SW 1271 (cell line): Measurements from ENCODE around the gene SDHAF4.
"Not testable (repeated sequence)": the region's sequence is repeated elsewhere in the genome, so short reads cannot be mapped to it uniquely, and the experiment has no call there.

ENCODE experiments used
- DNase-seq, 2 experiments: peaks; one replicate each; lab custom pipeline; 2025; lab: John Stamatoyannopoulos, UW

The SDHAF4 gene

GRCh38 chr6:70592391-70593117 lies 25.8 kb downstream of the SDHAF4 start:
- no peak for DNase-seq

- DNase-seq: no peak
These were observed 26.4 kb downstream of the SDHAF4 start for GRCh38 chr6:70593118-70593486.

- no peak for DNase-seq
These were observed 32.5 kb downstream of the SDHAF4 start for GRCh38 chr6:70599187-70599586.

GRCh38 chr6:70601014-70601413 lies 34.3 kb downstream of the SDHAF4 start:
- no peak for DNase-seq

- no peak for DNase-seq
These were observed 37.5 kb downstream of the SDHAF4 start for GRCh38 chr6:70604254-70604653.

GRCh38 chr6:70607371-70607770 lies 40.6 kb downstream of the SDHAF4 start:
- DNase-seq: not testable (repeated sequence)

- DNase-seq: not testable (repeated sequence)
These were observed 42.5 kb downstream of the SDHAF4 start for GRCh38 chr6:70609181-70609580.

GRCh38 chr6:70616728-70617260 lies 50.1 kb downstream of the SDHAF4 start:
- DNase-seq: no peak

GRCh38 chr6:70620746-70621145 lies 54.0 kb downstream of the SDHAF4 start:
- no peak for DNase-seq

- DNase-seq: no peak
These were observed 55.7 kb downstream of the SDHAF4 start for GRCh38 chr6:70622461-70622860.

- no peak for DNase-seq
These were observed 58.7 kb downstream of the SDHAF4 start for GRCh38 chr6:70625436-70625835.

- DNase-seq: no peak
These were observed 60.9 kb downstream of the SDHAF4 start for GRCh38 chr6:70627500-70628254.

- DNase-seq: no peak
These were observed 63.2 kb downstream of the SDHAF4 start for GRCh38 chr6:70629929-70630328.

GRCh38 chr6:70633870-70634269 lies 67.1 kb downstream of the SDHAF4 start:
- no peak for DNase-seq

- no peak for DNase-seq
These were observed 69.9 kb downstream of the SDHAF4 start for GRCh38 chr6:70636596-70636995.

GRCh38 chr6:70638468-70638867 lies 71.7 kb downstream of the SDHAF4 start:
- no peak for DNase-seq
